CD14-positive monocyte (primary cell): Measurements from ENCODE around the gene ATP6V0B. TPM values are rescaled to one million over a fixed set of nuclear protein-coding genes. Genes with fewer than 3 reads are reported as not detected.

Source experiments
- DNase-seq, 3 donors: peaks; one replicate each; pipeline ENCODE4 v3.0.0-alpha.2; 2011 to 2022
- H2AFZ ChIP-seq: 2 replicates; pipeline ENCODE4 v1.6.0; 2012; ENCODE audit warnings: mild to moderate bottlenecking, low read depth, low read length, inconsistent platforms; ENCODE audit not compliant: insufficient read depth, poor library complexity, severe bottlenecking
- H3K27ac ChIP-seq, 2 donors: 1 replicate in 1 of 2; 2 replicates in 1 of 2; pipeline ENCODE4 v1.5.1; 2012 to 2013; ENCODE audit warnings: low read length in 2 of 2, control low read depth in 1 of 2, inconsistent platforms in 1 of 2, low read depth in 1 of 2, mild to moderate bottlenecking in 1 of 2
- H3K27me3 ChIP-seq, 2 donors: one replicate each; pipeline versions ENCODE4 v1.6.0 to v1.6.1; 2011 to 2013; ENCODE audit warnings: low read length in 2 of 2; ENCODE audit not compliant: control insufficient read depth in 2 of 2, insufficient read depth in 2 of 2
- H3K36me3 ChIP-seq, 2 donors: replicated peaks in 1 of 2; 1 replicate in 1 of 2; 2 replicates in 1 of 2; pipeline versions ENCODE4 v1.5.1 to v1.6.1; 2012 to 2013; ENCODE audit warnings: low read length in 2 of 2, control low read depth in 1 of 2, inconsistent platforms in 1 of 2, mild to moderate bottlenecking in 1 of 2; ENCODE audit not compliant: insufficient read depth in 2 of 2, control insufficient read depth in 1 of 2
- H3K4me1 ChIP-seq, 2 donors: 1 replicate in 1 of 2; 2 replicates in 1 of 2; pipeline versions ENCODE4 v1.5.1 to v1.6.1; 2012 to 2013; ENCODE audit warnings: low read length in 2 of 2, control low read depth in 1 of 2, inconsistent platforms in 1 of 2, mild to moderate bottlenecking in 1 of 2, moderate library complexity in 1 of 2; ENCODE audit not compliant: insufficient read depth in 2 of 2, control insufficient read depth in 1 of 2
- H3K4me2 ChIP-seq: replicated peaks from 2 replicates; pipeline ENCODE3; 2012; ENCODE audit warnings: low read length, moderate library complexity, mild to moderate bottlenecking; ENCODE audit not compliant: poor library complexity, severe bottlenecking; ENCODE audit errors: extremely low read depth
- H3K4me3 ChIP-seq, 3 experiments: fragments of 200-600 bp in 1 of 3; sonication (generic) in 1 of 3; replicated peaks in 1 of 3; 1 replicate in 2 of 3; 2 replicates in 1 of 3; pipeline ENCODE4 v1.5.1; 2011 to 2013; ENCODE audit warnings: low read length in 3 of 3, mild to moderate bottlenecking in 3 of 3, control low read depth in 2 of 3, low read depth in 2 of 3, inconsistent platforms in 1 of 3, moderate library complexity in 1 of 3
- H3K79me2 ChIP-seq: 2 replicates; pipeline ENCODE4 v1.6.0; 2012; ENCODE audit warnings: mild to moderate bottlenecking, control low read depth, inconsistent platforms, low read length, moderate library complexity; ENCODE audit not compliant: insufficient read depth
- H3K9ac ChIP-seq: 2 replicates; pipeline ENCODE4 v1.6.0; 2017; ENCODE audit warnings: low read length, mild to moderate bottlenecking; ENCODE audit not compliant: insufficient read depth, poor library complexity, severe bottlenecking
- H3K9me3 ChIP-seq, 2 donors: replicated peaks in 1 of 2; 1 replicate in 1 of 2; 2 replicates in 1 of 2; pipeline versions ENCODE4 v1.5.1 to v1.6.1; 2012 to 2013; ENCODE audit warnings: low read length in 2 of 2, control low read depth in 1 of 2; ENCODE audit not compliant: control insufficient read depth in 1 of 2, insufficient read depth in 1 of 2
- H4K20me1 ChIP-seq: 2 replicates; pipeline ENCODE4 v1.6.0; 2012; ENCODE audit warnings: mild to moderate bottlenecking, low read length, control low read depth, moderate library complexity; ENCODE audit not compliant: insufficient read depth
- H3K27ac Mint-ChIP-seq, 7 donors: one replicate each; pipeline ENCODE4 v1.8.0; 2020; ENCODE audit warnings: mild to moderate bottlenecking in 7 of 7, mixed read lengths in 7 of 7, moderate library complexity in 6 of 7, inconsistent platforms in 2 of 7
- H3K27me3 Mint-ChIP-seq, 3 donors: one replicate each; pipeline ENCODE4 v1.8.0; 2021 to 2022; ENCODE audit warnings: low read depth in 3 of 3, mild to moderate bottlenecking in 3 of 3, mixed read lengths in 3 of 3, moderate library complexity in 3 of 3, inconsistent platforms in 1 of 3
- H3K36me3 Mint-ChIP-seq, 2 donors: one replicate each; pipeline ENCODE4 v1.8.0; 2020; ENCODE audit warnings: mixed read lengths in 2 of 2, inconsistent platforms in 1 of 2, mild to moderate bottlenecking in 1 of 2
- H3K4me1 Mint-ChIP-seq: one replicate; pipeline ENCODE4 v1.8.0; 2020; ENCODE audit warnings: mild to moderate bottlenecking, mixed read lengths
- H3K4me3 Mint-ChIP-seq, 2 donors: one replicate each; pipeline ENCODE4 v1.8.0; 2020; ENCODE audit warnings: mild to moderate bottlenecking in 2 of 2, mixed read lengths in 2 of 2, moderate library complexity in 1 of 2
- H3K9me3 Mint-ChIP-seq, 7 donors: one replicate each; pipeline ENCODE4 v1.8.0; 2020 to 2022; ENCODE audit warnings: mixed read lengths in 7 of 7, mild to moderate bottlenecking in 6 of 7, moderate library complexity in 6 of 7, inconsistent platforms in 2 of 7
- WGBS: methylation state at CpG from one replicate; pipeline ENCODE4 v1.1.5; 2013; ENCODE audit warnings: missing lambda C conversion rate; ENCODE audit not compliant: insufficient coverage; 5-methylcytosine and 5-hydroxymethylcytosine counted together
- intact Hi-C, 2 donors: fragments of 100-400 bp; cut with micrococcal nuclease; formaldehyde crosslinking; loops; one replicate each; pipeline versions ENCODE4 v1.15.0 to v1.15.1; 2023
- polyA plus RNA-seq, 3 donors: library from polyadenylated mRNA; depleted of rRNA in 1 of 3; unstranded in 2 of 3; stranded (reverse) in 1 of 3; fragments of 300-500 nt in 2 of 3; fragments of >200 nt in 1 of 3; fragmentation: Illumina TruSeq in 2 of 3; gene quantifications; 1 replicate in 2 of 3; 2 replicates in 1 of 3; pipeline ENCODE4 v1.2.3, GENCODE V29; 2012 to 2021
- TF ChIP-seq, protein P1 (sequence below): fragments of 200-600 bp; IDR thresholded peaks from one replicate; pipeline ENCODE4 v1.8.0; 2022; ENCODE audit warnings: antibody characterized with exemption, mild to moderate bottlenecking

Gene ATP6V0B
- polyA plus RNA-seq, 3 donors: 465 to 1,219 (median 954) TPM

DNA sequence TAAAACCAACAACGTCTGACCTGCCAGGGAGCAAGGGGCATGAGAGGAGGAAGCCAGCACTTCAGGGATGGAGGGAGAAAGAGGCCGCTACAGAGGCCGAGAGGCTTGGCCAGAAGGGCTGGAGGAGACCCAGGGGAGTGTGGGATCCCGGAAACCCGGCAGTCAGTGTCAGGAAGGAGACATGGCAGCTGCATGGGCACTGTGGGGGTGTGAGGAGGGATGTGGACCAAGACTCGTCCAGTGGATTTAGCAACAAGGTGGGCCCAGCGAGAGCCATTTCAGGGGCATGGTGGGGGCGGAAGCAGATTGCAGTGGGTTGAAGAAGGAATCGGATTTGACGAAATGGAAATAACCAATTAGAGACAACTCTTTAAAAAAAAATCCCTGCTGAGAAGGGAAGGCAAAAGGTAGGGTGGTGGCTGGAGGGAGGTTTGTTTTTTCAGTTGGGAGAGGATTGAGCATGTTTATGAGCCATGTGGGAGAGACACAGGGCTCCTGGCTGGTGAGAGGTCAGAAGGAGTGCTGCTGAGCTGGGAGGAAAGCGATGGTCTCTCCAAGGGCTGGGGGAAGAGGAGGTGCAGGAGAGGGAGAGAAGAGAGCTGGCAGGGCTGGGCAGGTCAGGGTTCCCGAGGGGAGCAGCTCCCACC, 8.6 kb downstream of the ATP6V0B start:
- peaks cover 4% of the 10 kb centered on the region for H3K79me2 ChIP-seq
- DNase-seq: no peak
- peaks cover 9% of the 10 kb centered on the region for H4K20me1 ChIP-seq
- no peaks in the 10 kb centered on the region for H3K27me3 ChIP-seq
- H3K4me2 ChIP-seq: peak overlapping the region; percentile 41
- 91% methylated on average over 8 of the region's 12 CpGs for WGBS
- H3K27me3 Mint-ChIP-seq: peaks cover 4 to 6% (median 4%) of the 10 kb centered on the region in 3 donors
- peak overlapping the region; percentile 11 to 57 for H3K4me3 Mint-ChIP-seq
- peaks cover 0 to 2% (median 0%) of the 10 kb centered on the region in 7 donors for H3K9me3 Mint-ChIP-seq
- peak overlapping the region; percentile 52 for H2AFZ ChIP-seq
- peaks cover 20 to 35% of the 10 kb centered on the region in 2 donors for H3K4me1 ChIP-seq
- intact Hi-C loops: no loop called here
- TF ChIP-seq, protein P1, sequence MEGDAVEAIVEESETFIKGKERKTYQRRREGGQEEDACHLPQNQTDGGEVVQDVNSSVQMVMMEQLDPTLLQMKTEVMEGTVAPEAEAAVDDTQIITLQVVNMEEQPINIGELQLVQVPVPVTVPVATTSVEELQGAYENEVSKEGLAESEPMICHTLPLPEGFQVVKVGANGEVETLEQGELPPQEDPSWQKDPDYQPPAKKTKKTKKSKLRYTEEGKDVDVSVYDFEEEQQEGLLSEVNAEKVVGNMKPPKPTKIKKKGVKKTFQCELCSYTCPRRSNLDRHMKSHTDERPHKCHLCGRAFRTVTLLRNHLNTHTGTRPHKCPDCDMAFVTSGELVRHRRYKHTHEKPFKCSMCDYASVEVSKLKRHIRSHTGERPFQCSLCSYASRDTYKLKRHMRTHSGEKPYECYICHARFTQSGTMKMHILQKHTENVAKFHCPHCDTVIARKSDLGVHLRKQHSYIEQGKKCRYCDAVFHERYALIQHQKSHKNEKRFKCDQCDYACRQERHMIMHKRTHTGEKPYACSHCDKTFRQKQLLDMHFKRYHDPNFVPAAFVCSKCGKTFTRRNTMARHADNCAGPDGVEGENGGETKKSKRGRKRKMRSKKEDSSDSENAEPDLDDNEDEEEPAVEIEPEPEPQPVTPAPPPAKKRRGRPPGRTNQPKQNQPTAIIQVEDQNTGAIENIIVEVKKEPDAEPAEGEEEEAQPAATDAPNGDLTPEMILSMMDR: no peak
- peaks cover 0 to under 1% of the 10 kb centered on the region in 2 donors for H3K36me3 ChIP-seq
- H3K27ac Mint-ChIP-seq: peak overlapping the region in 5 of 7 donors; percentile 12 to 89 (median 78)
- no peak overlapping the region for H3K27ac ChIP-seq
- no peak overlapping the region for H3K4me3 ChIP-seq
- H3K9ac ChIP-seq: no peak overlapping the region
- peaks cover 5 to 9% of the 10 kb centered on the region in 2 donors for H3K36me3 Mint-ChIP-seq
- no peaks in the 10 kb centered on the region for H3K9me3 ChIP-seq
- H3K4me1 Mint-ChIP-seq: peaks cover 35% of the 10 kb centered on the region

DNA sequence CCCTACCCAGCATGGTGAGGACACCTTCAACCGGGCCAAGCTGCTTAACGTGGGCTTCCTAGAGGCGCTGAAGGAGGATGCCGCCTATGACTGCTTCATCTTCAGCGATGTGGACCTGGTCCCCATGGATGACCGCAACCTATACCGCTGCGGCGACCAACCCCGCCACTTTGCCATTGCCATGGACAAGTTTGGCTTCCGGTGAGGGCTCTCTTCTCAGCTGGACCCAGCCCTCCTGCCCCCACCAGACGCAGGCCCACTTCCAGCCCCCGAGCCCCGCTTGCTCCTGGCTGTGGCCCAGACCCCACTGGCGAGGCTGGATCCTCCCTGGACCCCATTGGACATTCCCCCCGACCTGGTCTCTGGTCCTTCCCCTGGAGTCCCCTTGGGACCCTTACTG, 10.1 kb downstream of the ATP6V0B start:
- DNase-seq: no peak
- H3K4me3 ChIP-seq: no peak overlapping the region
- H3K27me3 ChIP-seq: no peaks in the 10 kb centered on the region
- H3K27ac ChIP-seq: no peak overlapping the region
- H3K27ac Mint-ChIP-seq: no peak overlapping the region
- H3K36me3 Mint-ChIP-seq: peaks cover 3 to 5% of the 10 kb centered on the region in 2 donors
- H3K9me3 Mint-ChIP-seq: peaks cover 0 to 2% (median 0%) of the 10 kb centered on the region in 7 donors
- H3K4me3 Mint-ChIP-seq: no peak overlapping the region
- no peak overlapping the region for H3K4me2 ChIP-seq
- H3K4me1 ChIP-seq: peaks cover 13 to 23% of the 10 kb centered on the region in 2 donors
- no peaks in the 10 kb centered on the region for H3K36me3 ChIP-seq
- no peak overlapping the region for H2AFZ ChIP-seq
- peaks cover 4% of the 10 kb centered on the region for H4K20me1 ChIP-seq
- TF ChIP-seq, protein P1: no peak
- no peak overlapping the region for H3K9ac ChIP-seq
- no peaks in the 10 kb centered on the region for H3K9me3 ChIP-seq
- intact Hi-C loops: no loop called here
- WGBS: 97% methylated on average over 16 of the region's 16 CpGs
- H3K79me2 ChIP-seq: no peaks in the 10 kb centered on the region
- H3K4me1 Mint-ChIP-seq: peaks cover 27% of the 10 kb centered on the region
- H3K27me3 Mint-ChIP-seq: peaks cover under 1 to 6% (median 4%) of the 10 kb centered on the region in 3 donors
